Measurements from ENCODE around the gene PRSS56. TPM values are rescaled to one million over a fixed set of nuclear protein-coding genes. Genes with fewer than 3 reads are reported as not detected.

PRSS56 gene
- total RNA-seq, 6 experiments from 2014 or later: not detected

GRCh38 chr2:232538671-232539070 lies 18.5 kb downstream of the PRSS56 start:
- H3K9me3 Mint-ChIP-seq: peaks cover 10% of the 10 kb centered on the region; the same call in 1 of the 2 replicates

GRCh38 chr2:232539298-232540231 lies 19.4 kb downstream of the PRSS56 start, which contains the start of gene CHRNG:
Gene CHRNG, plus strand, starts transcription at chr2:232539692. Its CDS starts 56 bp downstream, at chr2:232539748.
- no peak within 1 kb of the TSS for H3K4me3 Mint-ChIP-seq
- no peaks in the 10 kb centered on the region for H3K4me1 Mint-ChIP-seq (ENCODE audit: low read depth)
- no peak for DNase-seq
- TF ChIP-seq CTCF (IDR thresholded peaks at IDR 0.05): no peak
- no peak within 1 kb of the TSS for H3K27ac Mint-ChIP-seq
- peaks cover 40% of the 10 kb centered on the region for H3K27me3 Mint-ChIP-seq (ENCODE audit: insufficient read depth)
- H3K9me3 Mint-ChIP-seq: peaks cover 10% of the 10 kb centered on the region; the same call in 1 of the 2 replicates
- peaks cover 7% of the 10 kb centered on the region; the same call in 1 of the 2 replicates for H3K36me3 Mint-ChIP-seq (ENCODE audit: low read depth)

More at GRCh38 chr2:232538671-232539070, 18.5 kb downstream of the PRSS56 start:
- peaks cover 48% of the 10 kb centered on the region for H3K27me3 Mint-ChIP-seq (ENCODE audit: insufficient read depth)
- peaks cover 7% of the 10 kb centered on the region; the same call in 1 of the 2 replicates for H3K36me3 Mint-ChIP-seq (ENCODE audit: low read depth)
- TF ChIP-seq CTCF (IDR thresholded peaks at IDR 0.05): no peak
- H3K27ac Mint-ChIP-seq: no peak overlapping the region
- no peak for DNase-seq
- H3K4me1 Mint-ChIP-seq (ENCODE audit: low read depth): no peaks in the 10 kb centered on the region
- no peak overlapping the region for H3K4me3 Mint-ChIP-seq

GRCh38 chr2:232540441-232541041 lies 20.4 kb downstream of the PRSS56 start:
- DNase-seq: no peak
- Mint-ChIP-seq H3K27me3 (ENCODE audit: insufficient read depth) (peaks cover 40% of the 10 kb centered on the region), H3K36me3 (ENCODE audit: low read depth) (peaks cover 7% of the 10 kb centered on the region; the same call in 1 of the 2 replicates), H3K4me3 (no peak overlapping the region), H3K27ac (no peak overlapping the region), H3K4me1 (ENCODE audit: low read depth) (no peaks in the 10 kb centered on the region), H3K9me3 (peaks cover 10% of the 10 kb centered on the region; the same call in 1 of the 2 replicates)
- TF ChIP-seq CTCF (IDR thresholded peaks at IDR 0.05): no peak

- Mint-ChIP-seq H3K27me3 (ENCODE audit: insufficient read depth) (peaks cover 35% of the 10 kb centered on the region), H3K27ac (no peak overlapping the region), H3K36me3 (ENCODE audit: low read depth) (peaks cover 4% of the 10 kb centered on the region; the same call in 1 of the 2 replicates), H3K4me3 (no peak overlapping the region), H3K9me3 (peaks cover 7% of the 10 kb centered on the region; the same call in 1 of the 2 replicates), H3K4me1 (ENCODE audit: low read depth) (no peaks in the 10 kb centered on the region)
- TF ChIP-seq CTCF (IDR thresholded peaks at IDR 0.05): no peak
- no peak for DNase-seq
Measured at GRCh38 chr2:232541195-232541960, 21.2 kb downstream of the PRSS56 start.
